ENCODE results near the gene GRK3.
"Not testable (repeated sequence)": the region's sequence is repeated elsewhere in the genome, so short reads cannot be mapped to it uniquely, and the experiment has no call there.

The GRK3 gene

GRCh38 chr22:25568066-25568465 is 3.6 kb downstream of the GRK3 start:
- H3K36me3 Mint-ChIP-seq (ENCODE audit: insufficient read depth); H3K4me3 Mint-ChIP-seq; H3K9me3 Mint-ChIP-seq; H3K27ac Mint-ChIP-seq (ENCODE audit: low read depth); DNase-seq (ENCODE audit: low spot score in 2 of 2); ATAC-seq (replicated peaks; ENCODE audit: extremely low read depth, poor library complexity, severe bottlenecking): not testable (repeated sequence)
- peaks cover 19% of the 10 kb centered on the region for H3K4me1 Mint-ChIP-seq
- peaks cover 38% of the 10 kb centered on the region for H3K27me3 Mint-ChIP-seq

- Mint-ChIP-seq H3K27me3 (peaks cover 38% of the 10 kb centered on the region), H3K4me3 (no peak overlapping the region), H3K9me3 (no peaks in the 10 kb centered on the region), H3K4me1 (peaks cover 11% of the 10 kb centered on the region), H3K36me3 (ENCODE audit: insufficient read depth) (peaks cover 5% of the 10 kb centered on the region), H3K27ac (ENCODE audit: low read depth) (no peak overlapping the region)
- no peak for DNase-seq (ENCODE audit: low spot score in 2 of 2)
- ATAC-seq (replicated peaks; ENCODE audit: extremely low read depth, poor library complexity, severe bottlenecking), result no peak
Observed at GRCh38 chr22:25569361-25569760, 4.9 kb downstream of the GRK3 start.

DNA sequence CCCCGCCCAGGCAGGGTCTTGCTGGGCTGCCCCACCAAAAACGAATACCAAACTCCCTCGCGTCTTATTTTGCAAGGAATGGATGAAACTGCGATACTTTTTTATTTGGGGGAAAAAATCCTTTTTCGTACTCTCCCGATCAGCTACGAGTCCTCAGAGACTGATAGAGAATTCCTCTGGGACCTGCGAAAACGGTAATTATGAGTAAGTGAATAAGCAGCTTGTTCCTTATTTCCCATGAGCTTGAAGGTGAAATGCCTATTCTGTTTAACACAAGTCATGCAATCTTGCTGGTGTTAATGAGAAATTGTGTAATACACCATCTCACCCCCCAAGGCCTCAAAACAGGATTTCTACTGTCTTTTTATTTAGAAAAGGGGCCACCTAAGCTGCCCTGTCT is 5.5 kb downstream of the GRK3 start:
- no peak overlapping the region for H3K4me3 Mint-ChIP-seq

DNA sequence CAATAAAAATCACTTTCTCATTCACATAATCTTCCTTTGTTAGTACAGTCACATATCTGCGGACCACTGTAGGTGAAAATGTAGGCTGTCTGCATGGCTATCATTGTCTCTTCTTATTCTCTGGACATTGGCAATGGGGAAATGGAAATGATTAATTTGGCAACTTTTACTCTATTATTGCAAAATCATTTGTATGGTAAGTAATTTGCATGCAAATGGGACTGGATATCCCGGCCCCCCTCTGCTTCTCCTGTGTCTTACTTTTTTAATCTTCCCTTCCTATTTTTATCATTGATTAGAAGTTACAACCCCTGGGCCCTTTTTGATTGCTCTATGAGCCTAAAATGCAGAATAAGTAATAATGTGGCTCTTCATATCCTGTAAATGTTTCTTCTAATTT is 6.0 kb downstream of the GRK3 start:
- Mint-ChIP-seq H3K36me3 (ENCODE audit: insufficient read depth) (peaks cover 3% of the 10 kb centered on the region), H3K27ac (ENCODE audit: low read depth) (no peak overlapping the region), H3K4me3 (no peak overlapping the region), H3K9me3 (no peaks in the 10 kb centered on the region), H3K27me3 (peaks cover 33% of the 10 kb centered on the region), H3K4me1 (peaks cover 8% of the 10 kb centered on the region)
- ATAC-seq (replicated peaks; ENCODE audit: extremely low read depth, poor library complexity, severe bottlenecking), result no peak
- DNase-seq (ENCODE audit: low spot score in 2 of 2), result no peak

More for the DNA sequence above, 5.5 kb downstream of the GRK3 start:
- Mint-ChIP-seq H3K36me3 (ENCODE audit: insufficient read depth) (peaks cover 4% of the 10 kb centered on the region), H3K27ac (ENCODE audit: low read depth) (no peak overlapping the region), H3K27me3 (peaks cover 38% of the 10 kb centered on the region), H3K4me1 (peaks cover 11% of the 10 kb centered on the region), H3K9me3 (no peaks in the 10 kb centered on the region)
- no peak for DNase-seq (ENCODE audit: low spot score in 2 of 2)
- ATAC-seq (replicated peaks; ENCODE audit: extremely low read depth, poor library complexity, severe bottlenecking), result no peak

- not testable (repeated sequence) for H3K4me1 Mint-ChIP-seq; ATAC-seq (replicated peaks; ENCODE audit: extremely low read depth, poor library complexity, severe bottlenecking); DNase-seq (ENCODE audit: low spot score in 2 of 2)
Observed at GRCh38 chr22:25571969-25572707, 7.7 kb downstream of the GRK3 start.

DNA sequence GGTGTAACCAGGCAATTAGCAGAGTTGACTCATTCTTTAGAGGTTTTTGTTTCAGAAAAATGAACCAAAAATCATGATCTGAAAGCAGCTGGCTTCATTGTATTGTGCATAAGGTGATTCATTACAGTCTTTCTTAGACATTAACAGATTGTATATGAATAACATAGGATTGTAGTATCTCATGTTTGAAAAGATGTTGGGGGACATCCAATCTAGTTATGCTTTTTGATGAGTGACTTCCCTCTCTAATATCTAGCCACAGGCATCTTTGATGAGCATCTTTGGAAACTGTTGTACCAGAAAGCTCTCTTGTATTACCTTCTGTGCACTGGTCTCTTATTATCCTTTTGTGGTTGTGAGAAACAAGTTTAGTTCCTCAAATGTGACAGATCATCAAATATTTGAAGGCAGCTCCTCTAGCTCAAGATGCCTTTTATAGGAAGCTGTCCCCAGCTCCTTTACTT is 8.3 kb downstream of the GRK3 start:
- H3K36me3 Mint-ChIP-seq (ENCODE audit: insufficient read depth), result peaks cover 2% of the 10 kb centered on the region
- H3K4me1 Mint-ChIP-seq, result no peaks in the 10 kb centered on the region
- H3K27me3 Mint-ChIP-seq, result peaks cover 23% of the 10 kb centered on the region
- no peak for ATAC-seq (replicated peaks; ENCODE audit: extremely low read depth, poor library complexity, severe bottlenecking)
- H3K27ac Mint-ChIP-seq (ENCODE audit: low read depth), result no peak overlapping the region
- no peak overlapping the region for H3K4me3 Mint-ChIP-seq
- DNase-seq (ENCODE audit: low spot score in 2 of 2), result no peak
- H3K9me3 Mint-ChIP-seq, result no peaks in the 10 kb centered on the region

More at GRCh38 chr22:25571969-25572707, 7.7 kb downstream of the GRK3 start:
- not testable (repeated sequence) for H3K36me3 Mint-ChIP-seq (ENCODE audit: insufficient read depth); H3K4me3 Mint-ChIP-seq; H3K9me3 Mint-ChIP-seq; H3K27ac Mint-ChIP-seq (ENCODE audit: low read depth)
- peaks cover 23% of the 10 kb centered on the region for H3K27me3 Mint-ChIP-seq

- H3K4me1 Mint-ChIP-seq, result no peaks in the 10 kb centered on the region
- peaks cover 2% of the 10 kb centered on the region for H3K36me3 Mint-ChIP-seq (ENCODE audit: insufficient read depth)
Observed at GRCh38 chr22:25573841-25574240, 9.4 kb downstream of the GRK3 start.

DNA sequence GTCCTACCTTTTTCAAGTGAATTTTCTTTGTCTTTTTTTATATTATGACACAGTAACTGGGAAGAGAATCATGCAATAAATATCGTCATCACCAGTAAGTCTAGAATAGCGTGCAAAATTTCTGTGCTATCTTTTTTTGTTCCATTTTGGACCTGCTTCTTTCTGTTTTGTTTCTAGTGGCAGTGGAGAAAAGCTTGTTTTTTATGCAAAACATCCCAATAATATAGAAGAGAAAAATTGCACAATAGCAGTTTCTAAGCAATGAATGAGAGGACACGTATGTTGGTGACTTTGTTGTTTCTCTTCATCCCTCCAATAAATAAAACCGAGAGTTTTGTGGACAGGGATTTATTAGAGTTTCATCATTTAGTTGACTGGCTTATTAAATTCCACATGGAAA is 10.3 kb downstream of the GRK3 start:
- ATAC-seq (replicated peaks; ENCODE audit: extremely low read depth, poor library complexity, severe bottlenecking) (no peak), DNase-seq (ENCODE audit: low spot score in 2 of 2) (no peak)
- Mint-ChIP-seq H3K36me3 (ENCODE audit: insufficient read depth) (peaks cover 2% of the 10 kb centered on the region), H3K9me3 (no peaks in the 10 kb centered on the region), H3K27me3 (peaks cover 23% of the 10 kb centered on the region), H3K4me3 (no peak overlapping the region), H3K4me1 (no peaks in the 10 kb centered on the region), H3K27ac (ENCODE audit: low read depth) (no peak overlapping the region)

More at GRCh38 chr22:25573841-25574240, 9.4 kb downstream of the GRK3 start:
- no peak overlapping the region for H3K4me3 Mint-ChIP-seq
- DNase-seq (ENCODE audit: low spot score in 2 of 2) (no peak), ATAC-seq (replicated peaks; ENCODE audit: extremely low read depth, poor library complexity, severe bottlenecking) (no peak)
- H3K27ac Mint-ChIP-seq (ENCODE audit: low read depth), result no peak overlapping the region
- no peaks in the 10 kb centered on the region for H3K9me3 Mint-ChIP-seq
- H3K27me3 Mint-ChIP-seq, result peaks cover 23% of the 10 kb centered on the region

- H3K4me3 Mint-ChIP-seq; DNase-seq (ENCODE audit: low spot score in 2 of 2); H3K4me1 Mint-ChIP-seq; H3K27ac Mint-ChIP-seq (ENCODE audit: low read depth); H3K9me3 Mint-ChIP-seq; ATAC-seq (replicated peaks; ENCODE audit: extremely low read depth, poor library complexity, severe bottlenecking); H3K36me3 Mint-ChIP-seq (ENCODE audit: insufficient read depth): not testable (repeated sequence)
- peaks cover 16% of the 10 kb centered on the region for H3K27me3 Mint-ChIP-seq
Observed at GRCh38 chr22:25575674-25576392, 11.4 kb downstream of the GRK3 start.

DNA sequence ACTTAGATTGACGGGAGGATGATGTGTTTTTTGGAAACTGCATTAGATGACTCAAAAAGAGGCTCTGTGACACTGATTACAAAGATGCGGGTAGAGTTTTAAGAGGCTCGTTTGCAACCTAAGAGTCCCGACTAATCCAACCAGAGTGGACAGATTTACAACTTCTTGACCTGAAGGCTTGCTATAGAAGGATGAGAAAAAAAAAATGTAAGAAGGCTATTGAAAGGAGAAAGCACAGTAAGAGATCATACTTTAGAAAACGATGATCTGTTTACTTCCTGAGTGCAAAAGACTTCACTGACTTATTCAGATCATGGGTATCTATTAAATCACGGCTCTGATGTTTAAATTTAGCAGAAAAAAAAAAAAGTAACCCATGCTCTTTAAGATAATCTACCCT is 17.0 kb downstream of the GRK3 start:
- not testable (repeated sequence) for H3K9me3 Mint-ChIP-seq; DNase-seq (ENCODE audit: low spot score in 2 of 2); H3K27ac Mint-ChIP-seq (ENCODE audit: low read depth); ATAC-seq (replicated peaks; ENCODE audit: extremely low read depth, poor library complexity, severe bottlenecking); H3K36me3 Mint-ChIP-seq (ENCODE audit: insufficient read depth); H3K4me3 Mint-ChIP-seq; H3K27me3 Mint-ChIP-seq; H3K4me1 Mint-ChIP-seq

GRCh38 chr22:25582946-25583345 is 18.5 kb downstream of the GRK3 start:
- no peaks in the 10 kb centered on the region for H3K4me1 Mint-ChIP-seq
- H3K36me3 Mint-ChIP-seq (ENCODE audit: insufficient read depth), result no peaks in the 10 kb centered on the region
- H3K27ac Mint-ChIP-seq (ENCODE audit: low read depth), result no peak overlapping the region
- no peak for DNase-seq (ENCODE audit: low spot score in 2 of 2)
- H3K27me3 Mint-ChIP-seq, result no peaks in the 10 kb centered on the region
- H3K4me3 Mint-ChIP-seq, result no peak overlapping the region
- no peak for ATAC-seq (replicated peaks; ENCODE audit: extremely low read depth, poor library complexity, severe bottlenecking)
- H3K9me3 Mint-ChIP-seq, result no peaks in the 10 kb centered on the region

- H3K36me3 Mint-ChIP-seq (ENCODE audit: insufficient read depth); H3K4me3 Mint-ChIP-seq; H3K27me3 Mint-ChIP-seq; H3K27ac Mint-ChIP-seq (ENCODE audit: low read depth); DNase-seq (ENCODE audit: low spot score in 2 of 2); ATAC-seq (replicated peaks; ENCODE audit: extremely low read depth, poor library complexity, severe bottlenecking); H3K9me3 Mint-ChIP-seq; H3K4me1 Mint-ChIP-seq: not testable (repeated sequence)
Observed at GRCh38 chr22:25584993-25585392, 20.5 kb downstream of the GRK3 start.

GRCh38 chr22:25589664-25590063 is 25.2 kb downstream of the GRK3 start:
- not testable (repeated sequence) for H3K36me3 Mint-ChIP-seq (ENCODE audit: insufficient read depth); H3K4me3 Mint-ChIP-seq; H3K27ac Mint-ChIP-seq (ENCODE audit: low read depth); ATAC-seq (replicated peaks; ENCODE audit: extremely low read depth, poor library complexity, severe bottlenecking); DNase-seq (ENCODE audit: low spot score in 2 of 2); H3K4me1 Mint-ChIP-seq; H3K9me3 Mint-ChIP-seq
- peaks cover 23% of the 10 kb centered on the region for H3K27me3 Mint-ChIP-seq

All from central memory CD8-positive, alpha-beta T cell (primary cell).